ENCODE results near the gene LZTR1. TPM values are rescaled to one million over a fixed set of nuclear protein-coding genes. Genes with fewer than 3 reads are reported as not detected.

Gene LZTR1
- total and polyA plus RNA-seq, 2 experiments from 2014 or later = 9.2 to 39.9 TPM

- TF ChIP-seq, protein P1, sequence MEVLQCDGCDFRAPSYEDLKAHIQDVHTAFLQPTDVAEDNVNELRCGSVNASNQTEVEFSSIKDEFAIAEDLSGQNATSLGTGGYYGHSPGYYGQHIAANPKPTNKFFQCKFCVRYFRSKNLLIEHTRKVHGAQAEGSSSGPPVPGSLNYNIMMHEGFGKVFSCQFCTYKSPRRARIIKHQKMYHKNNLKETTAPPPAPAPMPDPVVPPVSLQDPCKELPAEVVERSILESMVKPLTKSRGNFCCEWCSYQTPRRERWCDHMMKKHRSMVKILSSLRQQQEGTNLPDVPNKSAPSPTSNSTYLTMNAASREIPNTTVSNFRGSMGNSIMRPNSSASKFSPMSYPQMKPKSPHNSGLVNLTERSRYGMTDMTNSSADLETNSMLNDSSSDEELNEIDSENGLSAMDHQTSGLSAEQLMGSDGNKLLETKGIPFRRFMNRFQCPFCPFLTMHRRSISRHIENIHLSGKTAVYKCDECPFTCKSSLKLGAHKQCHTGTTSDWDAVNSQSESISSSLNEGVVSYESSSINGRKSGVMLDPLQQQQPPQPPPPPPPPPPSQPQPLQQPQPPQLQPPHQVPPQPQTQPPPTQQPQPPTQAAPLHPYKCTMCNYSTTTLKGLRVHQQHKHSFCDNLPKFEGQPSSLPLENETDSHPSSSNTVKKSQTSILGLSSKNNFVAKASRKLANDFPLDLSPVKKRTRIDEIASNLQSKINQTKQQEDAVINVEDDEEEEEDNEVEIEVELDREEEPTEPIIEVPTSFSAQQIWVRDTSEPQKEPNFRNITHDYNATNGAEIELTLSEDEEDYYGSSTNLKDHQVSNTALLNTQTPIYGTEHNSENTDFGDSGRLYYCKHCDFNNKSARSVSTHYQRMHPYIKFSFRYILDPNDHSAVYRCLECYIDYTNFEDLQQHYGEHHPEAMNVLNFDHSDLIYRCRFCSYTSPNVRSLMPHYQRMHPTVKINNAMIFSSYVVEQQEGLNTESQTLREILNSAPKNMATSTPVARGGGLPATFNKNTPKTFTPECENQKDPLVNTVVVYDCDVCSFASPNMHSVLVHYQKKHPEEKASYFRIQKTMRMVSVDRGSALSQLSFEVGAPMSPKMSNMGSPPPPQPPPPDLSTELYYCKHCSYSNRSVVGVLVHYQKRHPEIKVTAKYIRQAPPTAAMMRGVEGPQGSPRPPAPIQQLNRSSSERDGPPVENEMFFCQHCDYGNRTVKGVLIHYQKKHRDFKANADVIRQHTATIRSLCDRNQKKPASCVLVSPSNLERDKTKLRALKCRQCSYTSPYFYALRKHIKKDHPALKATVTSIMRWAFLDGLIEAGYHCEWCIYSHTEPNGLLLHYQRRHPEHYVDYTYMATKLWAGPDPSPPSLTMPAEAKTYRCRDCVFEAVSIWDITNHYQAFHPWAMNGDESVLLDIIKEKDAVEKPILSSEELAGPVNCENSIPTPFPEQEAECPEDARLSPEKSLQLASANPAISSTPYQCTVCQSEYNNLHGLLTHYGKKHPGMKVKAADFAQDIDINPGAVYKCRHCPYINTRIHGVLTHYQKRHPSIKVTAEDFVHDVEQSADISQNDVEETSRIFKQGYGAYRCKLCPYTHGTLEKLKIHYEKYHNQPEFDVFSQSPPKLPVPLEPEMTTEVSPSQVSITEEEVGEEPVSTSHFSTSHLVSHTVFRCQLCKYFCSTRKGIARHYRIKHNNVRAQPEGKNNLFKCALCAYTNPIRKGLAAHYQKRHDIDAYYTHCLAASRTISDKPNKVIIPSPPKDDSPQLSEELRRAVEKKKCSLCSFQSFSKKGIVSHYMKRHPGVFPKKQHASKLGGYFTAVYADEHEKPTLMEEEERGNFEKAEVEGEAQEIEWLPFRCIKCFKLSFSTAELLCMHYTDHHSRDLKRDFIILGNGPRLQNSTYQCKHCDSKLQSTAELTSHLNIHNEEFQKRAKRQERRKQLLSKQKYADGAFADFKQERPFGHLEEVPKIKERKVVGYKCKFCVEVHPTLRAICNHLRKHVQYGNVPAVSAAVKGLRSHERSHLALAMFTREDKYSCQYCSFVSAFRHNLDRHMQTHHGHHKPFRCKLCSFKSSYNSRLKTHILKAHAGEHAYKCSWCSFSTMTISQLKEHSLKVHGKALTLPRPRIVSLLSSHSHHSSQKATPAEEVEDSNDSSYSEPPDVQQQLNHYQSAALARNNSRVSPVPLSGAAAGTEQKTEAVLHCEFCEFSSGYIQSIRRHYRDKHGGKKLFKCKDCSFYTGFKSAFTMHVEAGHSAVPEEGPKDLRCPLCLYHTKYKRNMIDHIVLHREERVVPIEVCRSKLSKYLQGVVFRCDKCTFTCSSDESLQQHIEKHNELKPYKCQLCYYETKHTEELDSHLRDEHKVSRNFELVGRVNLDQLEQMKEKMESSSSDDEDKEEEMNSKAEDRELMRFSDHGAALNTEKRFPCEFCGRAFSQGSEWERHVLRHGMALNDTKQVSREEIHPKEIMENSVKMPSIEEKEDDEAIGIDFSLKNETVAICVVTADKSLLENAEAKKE (CRISPR knock-in tag; IDR thresholded peaks at IDR 0.05) = no peak
- no peak for TF ChIP-seq STAT1 (IDR thresholded peaks at IDR 0.05; ENCODE audit: unreplicated experiment)
- no peak for TF ChIP-seq ZNF331 (CRISPR knock-in tag; IDR thresholded peaks at IDR 0.05; ENCODE audit: low read depth)
- TF ChIP-seq JUNB (IDR thresholded peaks at IDR 0.05; ENCODE audit: unreplicated experiment) = no peak
- no peak for TF ChIP-seq REST (IDR thresholded peaks at IDR 0.05; ENCODE audit: unreplicated experiment)
- no peak for TF ChIP-seq EZH2 (IDR thresholded peaks at IDR 0.05; ENCODE audit: low read depth, unreplicated experiment)
- no peak for TF ChIP-seq CREB1 (CRISPR knock-in tag; IDR thresholded peaks at IDR 0.05; ENCODE audit: low read depth)
- TF ChIP-seq, protein P2, sequence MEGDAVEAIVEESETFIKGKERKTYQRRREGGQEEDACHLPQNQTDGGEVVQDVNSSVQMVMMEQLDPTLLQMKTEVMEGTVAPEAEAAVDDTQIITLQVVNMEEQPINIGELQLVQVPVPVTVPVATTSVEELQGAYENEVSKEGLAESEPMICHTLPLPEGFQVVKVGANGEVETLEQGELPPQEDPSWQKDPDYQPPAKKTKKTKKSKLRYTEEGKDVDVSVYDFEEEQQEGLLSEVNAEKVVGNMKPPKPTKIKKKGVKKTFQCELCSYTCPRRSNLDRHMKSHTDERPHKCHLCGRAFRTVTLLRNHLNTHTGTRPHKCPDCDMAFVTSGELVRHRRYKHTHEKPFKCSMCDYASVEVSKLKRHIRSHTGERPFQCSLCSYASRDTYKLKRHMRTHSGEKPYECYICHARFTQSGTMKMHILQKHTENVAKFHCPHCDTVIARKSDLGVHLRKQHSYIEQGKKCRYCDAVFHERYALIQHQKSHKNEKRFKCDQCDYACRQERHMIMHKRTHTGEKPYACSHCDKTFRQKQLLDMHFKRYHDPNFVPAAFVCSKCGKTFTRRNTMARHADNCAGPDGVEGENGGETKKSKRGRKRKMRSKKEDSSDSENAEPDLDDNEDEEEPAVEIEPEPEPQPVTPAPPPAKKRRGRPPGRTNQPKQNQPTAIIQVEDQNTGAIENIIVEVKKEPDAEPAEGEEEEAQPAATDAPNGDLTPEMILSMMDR (conservative IDR thresholded peaks at IDR 0.05; ENCODE audit: low read depth in 2 of 2) = no peak
Observed at GRCh38 chr22:20980523-20980922, 1.6 kb upstream of the LZTR1 start (continued).
